G401.6 (cell line): ENCODE measurements around the gene FBXW11.

Source experiments
- FAIRE-seq: peaks from 2 replicates; lab custom pipeline; 2012; peaks lifted over from hg19 to GRCh38; lab: Jason Lieb, UNC

FBXW11 gene

DNA sequence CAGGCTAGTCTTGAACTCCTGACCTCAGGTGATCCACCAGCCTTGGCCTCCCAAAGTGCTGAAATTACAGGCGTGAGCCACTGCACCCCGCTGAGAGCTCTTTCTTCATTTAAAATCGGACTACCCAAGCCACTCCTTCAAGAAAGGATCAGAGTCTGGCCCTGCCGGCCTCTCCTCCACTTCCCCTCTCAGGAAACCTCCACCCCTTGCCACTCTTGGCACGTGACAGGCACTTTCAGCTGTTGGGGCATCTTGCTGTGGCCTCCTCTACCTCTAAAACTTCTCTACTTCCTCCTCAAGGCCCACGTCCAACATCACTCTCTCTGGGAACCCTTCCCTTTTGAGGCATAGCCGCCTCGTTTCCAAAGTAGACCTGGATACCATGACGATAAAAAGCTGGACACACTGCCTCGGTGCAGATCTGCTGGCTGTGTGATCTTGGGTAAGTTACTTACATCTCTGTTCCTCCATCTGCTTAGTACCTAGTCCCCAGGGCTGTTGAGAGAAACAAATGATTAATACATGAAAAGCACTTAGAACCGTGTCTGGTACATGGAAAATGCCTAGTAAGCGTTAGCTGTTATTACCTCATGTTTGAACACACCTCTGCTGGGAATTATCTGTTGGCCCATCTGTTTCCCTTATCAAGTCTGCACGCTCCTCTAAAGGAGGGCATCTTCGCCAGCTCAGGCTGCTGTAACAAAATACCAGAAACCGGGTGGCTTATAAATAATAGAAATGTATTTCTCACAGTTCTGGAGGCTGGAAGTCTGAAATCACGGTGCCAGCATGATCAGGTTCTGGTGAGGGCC is 165.5 kb downstream of the FBXW11 start:
- FAIRE-seq: no peak

- FAIRE-seq: no peak
Measured at GRCh38 chr5:171840066-171840465, 166.4 kb downstream of the FBXW11 start.

DNA sequence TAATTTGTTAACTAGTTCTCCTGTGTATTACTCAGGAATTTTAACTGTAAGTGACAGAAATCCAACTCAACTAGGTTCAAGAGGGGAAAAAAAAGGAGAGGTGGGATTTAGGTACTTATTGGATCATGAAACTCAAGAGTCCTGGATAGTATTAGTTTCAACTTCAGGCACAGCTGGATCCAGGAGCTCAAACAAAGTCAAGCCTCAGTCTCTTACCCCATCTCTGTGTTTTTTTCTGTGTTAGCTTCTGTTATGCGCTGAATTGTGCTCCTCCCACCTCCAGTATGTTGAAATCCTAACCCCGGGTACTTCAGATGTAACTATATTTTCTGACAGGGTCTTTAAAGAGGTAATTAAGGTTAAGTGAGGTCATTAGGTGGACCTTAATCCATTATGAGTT is 167.3 kb downstream of the FBXW11 start:
- FAIRE-seq: no peak

DNA sequence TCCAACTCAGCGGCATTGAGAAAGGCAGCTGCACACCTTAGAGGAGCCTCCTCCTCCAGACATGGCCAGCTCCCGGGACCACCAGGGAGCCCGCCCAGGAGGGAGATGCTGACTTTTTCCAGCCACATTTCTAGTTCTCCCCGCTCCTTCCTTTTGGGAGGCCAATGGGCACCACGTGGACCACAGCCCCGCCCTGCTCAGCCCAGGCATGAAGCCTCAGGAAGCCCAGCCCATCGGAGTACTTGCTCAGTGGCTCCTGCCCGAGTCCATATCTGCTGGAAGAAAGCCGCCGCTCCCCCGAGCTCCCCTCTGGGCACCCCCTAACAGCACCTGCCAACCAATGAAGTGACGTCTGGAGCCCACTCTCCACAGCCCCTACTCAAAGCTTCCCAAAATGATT is 168.4 kb downstream of the FBXW11 start:
- FAIRE-seq: no peak

- no peak for FAIRE-seq
Measured at GRCh38 chr5:171837522-171837921, 168.9 kb downstream of the FBXW11 start.

GRCh38 chr5:171835066-171835465 is 171.4 kb downstream of the FBXW11 start:
- no peak for FAIRE-seq

GRCh38 chr5:171834461-171834860 is 172.0 kb downstream of the FBXW11 start:
- no peak for FAIRE-seq

GRCh38 chr5:171832775-171833174 is 173.7 kb downstream of the FBXW11 start:
- no peak for FAIRE-seq

DNA sequence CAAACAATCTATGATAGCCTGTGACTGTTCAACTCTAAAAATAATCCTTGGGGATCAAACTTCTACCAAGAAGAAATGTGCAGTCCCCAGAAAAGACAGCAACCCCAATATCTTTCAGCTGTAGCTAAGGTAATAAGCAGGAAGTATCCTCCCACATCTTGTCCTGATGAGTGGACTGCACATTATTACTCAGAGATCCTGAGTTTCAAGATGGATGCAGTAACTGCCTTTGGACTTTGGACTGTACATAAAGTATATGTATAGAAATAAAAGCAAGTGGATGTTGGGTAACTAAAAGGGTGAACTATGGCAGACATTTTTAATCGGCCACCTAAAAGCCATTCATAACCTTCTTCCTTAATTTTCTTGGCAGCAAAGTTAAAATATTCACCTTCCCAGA is 175.8 kb downstream of the FBXW11 start:
- no peak for FAIRE-seq

GRCh38 chr5:171827162-171827561 is 179.3 kb downstream of the FBXW11 start:
- no peak for FAIRE-seq

- no peak for FAIRE-seq
Measured at GRCh38 chr5:171826132-171826531, 180.3 kb downstream of the FBXW11 start.

- no peak for FAIRE-seq
Measured at GRCh38 chr5:171825051-171825450, 181.4 kb downstream of the FBXW11 start.

GRCh38 chr5:171823269-171823668 is 183.2 kb downstream of the FBXW11 start:
- no peak for FAIRE-seq

DNA sequence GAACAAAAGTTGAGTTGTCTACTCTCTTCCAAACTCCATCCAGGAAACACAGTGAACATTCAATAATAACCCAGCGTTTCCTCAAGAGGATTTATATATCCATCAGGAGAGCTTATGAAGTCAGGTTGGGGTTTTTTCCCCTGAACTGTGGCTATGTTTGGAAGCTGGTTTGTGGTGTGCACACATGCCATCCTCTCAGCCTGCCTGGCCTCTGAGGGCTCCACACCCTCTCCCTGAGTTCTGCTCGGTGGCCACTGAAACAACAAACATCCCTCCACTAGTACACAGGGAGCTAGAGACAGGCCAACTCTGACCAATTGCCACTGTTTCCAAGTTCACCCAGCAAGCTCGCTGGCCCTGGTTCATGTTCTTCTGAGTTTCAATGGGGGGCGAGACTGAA is 185.2 kb downstream of the FBXW11 start:
- FAIRE-seq: no peak

- FAIRE-seq: no peak
Measured at GRCh38 chr5:171820561-171820960, 185.9 kb downstream of the FBXW11 start.

DNA sequence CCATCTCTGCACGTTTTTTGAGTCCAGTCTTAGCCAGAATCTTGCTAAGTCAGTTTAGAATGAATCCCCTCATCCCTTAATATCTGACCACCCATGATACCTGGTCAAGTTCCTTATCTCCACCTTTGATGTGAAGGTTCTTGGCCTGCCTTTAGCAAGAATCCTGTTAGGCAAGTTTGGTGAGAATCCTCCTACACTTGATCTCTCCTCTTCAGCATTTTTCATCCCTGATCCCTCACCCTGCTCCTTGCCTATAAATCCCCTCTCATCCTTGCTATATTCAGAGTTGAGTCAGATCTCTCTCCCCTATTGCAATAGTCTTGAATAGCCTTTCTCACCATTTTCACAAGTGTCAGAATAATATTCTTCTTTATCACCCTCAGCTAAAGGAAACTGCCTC is 189.8 kb downstream of the FBXW11 start:
- FAIRE-seq: no peak

DNA sequence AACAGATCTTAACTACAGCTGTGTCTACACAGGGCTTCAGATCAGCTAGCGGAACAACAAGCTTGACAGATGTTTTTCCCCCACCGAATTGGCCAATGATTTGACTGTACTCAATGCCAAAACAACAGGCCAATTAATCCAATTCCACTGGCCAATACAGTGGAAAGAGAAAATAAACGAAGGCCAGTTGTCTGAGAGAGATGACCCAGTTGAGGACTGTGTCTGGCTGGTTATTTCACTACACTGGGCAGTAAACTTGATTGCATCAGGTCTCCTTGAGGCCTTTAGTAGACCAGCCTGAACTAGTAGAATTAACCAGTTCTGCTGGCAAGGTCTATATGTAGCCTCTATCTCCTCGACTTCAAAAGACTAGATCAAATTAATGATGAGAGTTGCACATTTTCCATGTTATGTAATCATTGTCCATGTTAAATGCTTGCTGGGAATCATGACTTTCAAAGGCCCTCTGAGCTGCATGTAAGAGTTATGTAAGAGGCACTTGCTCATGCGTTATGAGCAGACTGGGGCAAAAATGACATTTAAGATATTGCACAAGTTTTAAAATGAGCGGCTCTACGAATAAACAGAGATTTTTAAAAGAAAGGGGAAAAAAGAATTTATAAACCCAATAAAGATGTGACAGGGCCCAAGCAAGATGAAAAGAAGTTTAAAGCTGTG is 192.5 kb downstream of the FBXW11 start:
- no peak for FAIRE-seq

DNA sequence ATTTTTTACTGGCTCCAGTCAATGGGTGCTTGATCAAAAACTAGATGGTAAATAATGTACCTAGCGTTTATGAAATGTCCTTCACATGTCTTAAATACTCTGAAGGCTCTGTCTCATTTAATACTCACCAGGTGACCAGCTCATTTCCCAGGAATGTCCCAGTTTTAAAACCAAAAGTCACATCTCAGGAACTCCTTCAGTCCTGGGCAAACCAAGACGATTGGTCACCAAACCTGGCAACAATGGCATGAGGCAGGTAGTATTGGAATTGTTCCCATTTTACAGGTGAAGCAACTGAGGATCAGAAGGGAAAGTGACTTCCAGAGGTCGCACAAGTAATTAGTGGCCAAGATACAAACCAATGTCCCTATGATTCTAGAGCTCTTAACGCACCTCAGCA is 193.2 kb downstream of the FBXW11 start:
- no peak for FAIRE-seq
